ENCODE data around the gene UBXN7. TPM values are rescaled to one million over a fixed set of nuclear protein-coding genes. Genes with fewer than 3 reads are reported as not detected.

UBXN7 gene
- polyA plus RNA-seq, 1 of the 3 experiments (the other 2 are of a cell fraction), result 6.4 TPM

GRCh38 chr3:196323691-196324090 is 108.5 kb downstream of the UBXN7 start:
- Histone ChIP-seq H3K4me1 (ENCODE audit: control insufficient read depth in 1 of 2, insufficient read depth in 2 of 2, low read depth in 1 of 2, low read length in 1 of 2) (no peaks in the 10 kb centered on the region), H3K36me3 (replicated peaks in 1 of 2; ENCODE audit: control insufficient read depth in 1 of 2, insufficient read depth in 2 of 2, low read length in 1 of 2) (no peaks in the 10 kb centered on the region), H3K79me2 (ENCODE audit: insufficient read depth) (peaks cover 3% of the 10 kb centered on the region), H3K4me3 (ENCODE audit: low read depth in 2 of 2, low read length in 1 of 2) (no peak overlapping the region), H3K9me3 (no peaks in the 10 kb centered on the region), H2AFZ (ENCODE audit: low read depth) (no peak overlapping the region), H4K20me1 (ENCODE audit: insufficient read depth) (no peaks in the 10 kb centered on the region), H3K27ac (ENCODE audit: low read depth in 2 of 2, low read length in 1 of 2) (no peak overlapping the region), H3K4me2 (no peak overlapping the region), H3F3A (replicated peaks; ENCODE audit: insufficient read depth) (no peaks in the 10 kb centered on the region), H3K9ac (no peak overlapping the region), H3K9me2 (no peaks in the 10 kb centered on the region), H3K27me3 (ENCODE audit: insufficient read depth) (no peaks in the 10 kb centered on the region)
- WGBS (ENCODE audit: low lambda C conversion rate), result 79% methylated on average over 11 of the region's 11 CpGs
- DNase-seq, result peak; percentile 61
- TF ChIP-seq CTCF (IDR thresholded peaks at IDR 0.05) (peak; percentile 22; the same call in 1 of the 2 replicates), CHD2 (IDR thresholded peaks at IDR 0.05; ENCODE audit: low read length, partially characterized antibody) (no peak), FOXJ3 (CRISPR knock-in tag; IDR thresholded peaks at IDR 0.05) (no peak), MXI1 (IDR thresholded peaks at IDR 0.05; ENCODE audit: low read depth, low read length) (peak; percentile 29; the same call in 1 of the 2 replicates), RAD21 (IDR thresholded peaks at IDR 0.05; ENCODE audit: low read length) (peak; percentile 17; the same call in 1 of the 2 replicates), SMC3 (IDR thresholded peaks at IDR 0.05; ENCODE audit: low read depth, low read length) (no peak)
- ChIA-PET CTCF (interaction anchor here (1.2 to 1.5 kb wide), 4 partner anchors 10 to 16 kb away, joined by 3 to 6 read pairs (median 3); no protein-coding TSS in a partner anchor), POLR2A (no interaction called here)

GRCh38 chr3:196323016-196323415 is 109.2 kb downstream of the UBXN7 start:
- H4K20me1 ChIP-seq (ENCODE audit: insufficient read depth), result no peaks in the 10 kb centered on the region
- no peak for DNase-seq
- no peak overlapping the region for H3K9ac ChIP-seq
- H3K27ac ChIP-seq (ENCODE audit: low read depth in 2 of 2, low read length in 1 of 2), result no peak overlapping the region
- H3K4me1 ChIP-seq (ENCODE audit: control insufficient read depth in 1 of 2, insufficient read depth in 2 of 2, low read depth in 1 of 2, low read length in 1 of 2), result no peaks in the 10 kb centered on the region
- WGBS (ENCODE audit: low lambda C conversion rate), result 100% methylated on average over 4 of the region's 4 CpGs
- H3K4me2 ChIP-seq, result no peak overlapping the region
- H3K9me2 ChIP-seq, result no peaks in the 10 kb centered on the region
- POLR2A ChIA-PET, result no interaction called here
- H2AFZ ChIP-seq (ENCODE audit: low read depth), result no peak overlapping the region
- no peaks in the 10 kb centered on the region for H3K36me3 ChIP-seq (replicated peaks in 1 of 2; ENCODE audit: control insufficient read depth in 1 of 2, insufficient read depth in 2 of 2, low read length in 1 of 2)
- TF ChIP-seq NFIC (IDR thresholded peaks at IDR 0.05; ENCODE audit: borderline replicate concordance) (no peak), REST (IDR thresholded peaks at IDR 0.05; ENCODE audit: low read depth, low read length) (no peak), TCF12 (IDR thresholded peaks at IDR 0.05) (no peak), YY1 (IDR thresholded peaks at IDR 0.05; ENCODE audit: low read depth) (no peak), PBX3 (IDR thresholded peaks at IDR 0.05) (no peak), RCOR1 (IDR thresholded peaks at IDR 0.05; ENCODE audit: low read length) (no peak), RAD21 (IDR thresholded peaks at IDR 0.05; ENCODE audit: low read length) (no peak), JUND (IDR thresholded peaks at IDR 0.05) (no peak), FOXM1 (IDR thresholded peaks at IDR 0.05; ENCODE audit: low read depth) (no peak), GATA2 (CRISPR knock-in tag; IDR thresholded peaks at IDR 0.05) (no peak), RXRA (IDR thresholded peaks at IDR 0.05; ENCODE audit: borderline replicate concordance, low read depth) (no peak), TEAD4 (IDR thresholded peaks at IDR 0.05; ENCODE audit: borderline replicate concordance, insufficient read depth) (no peak), TAF1 (IDR thresholded peaks at IDR 0.05; ENCODE audit: borderline replicate concordance, low read depth, low read length) (no peak), MXI1 (IDR thresholded peaks at IDR 0.05; ENCODE audit: low read depth, low read length) (no peak), EP300 (IDR thresholded peaks at IDR 0.05; ENCODE audit: borderline replicate concordance in 1 of 2, low read depth in 1 of 2, low read length in 1 of 2) (no peak), IRF3 (IDR thresholded peaks at IDR 0.05; ENCODE audit: low read depth, low read length) (no peak), CHD2 (IDR thresholded peaks at IDR 0.05; ENCODE audit: low read length, partially characterized antibody) (no peak), FOSL2 (IDR thresholded peaks at IDR 0.05; ENCODE audit: borderline replicate concordance, low read depth) (no peak)
- H3K27me3 ChIP-seq (ENCODE audit: insufficient read depth), result no peaks in the 10 kb centered on the region
- H3K9me3 ChIP-seq, result no peaks in the 10 kb centered on the region
- H3K4me3 ChIP-seq (ENCODE audit: low read depth in 2 of 2, low read length in 1 of 2), result no peak overlapping the region
- H3F3A ChIP-seq (replicated peaks; ENCODE audit: insufficient read depth), result no peaks in the 10 kb centered on the region
- CTCF ChIA-PET, result interaction anchor here (1.2 to 1.3 kb wide), 3 partner anchors 11 to 16 kb away, joined by 3 read pairs; no protein-coding TSS in a partner anchor
- peaks cover 8% of the 10 kb centered on the region for H3K79me2 ChIP-seq (ENCODE audit: insufficient read depth)

Measured in SK-N-SH (cell line).